Measurements from ENCODE around the gene ROBO2.

GRCh38 chr3:77562089-77562488 is 522.2 kb downstream of the ROBO2 start:
- TF ChIP-seq POLR2AphosphoS5 (IDR thresholded peaks at IDR 0.05) (no peak), POLR2A (IDR thresholded peaks at IDR 0.05) (no peak), CTCF (IDR thresholded peaks at IDR 0.05) (no peak)
